SJSA1 (cell line): ENCODE data around the gene ZFP28. TPM values are rescaled to one million over a fixed set of nuclear protein-coding genes. Genes with fewer than 3 reads are reported as not detected.

Experiments
- total RNA-seq: library from RNA; depleted of rRNA; stranded (reverse); fragments of >200 nt; shearing (Covaris generic); gene quantifications from 2 replicates; pipeline ENCODE4 v1.2.3, GENCODE V29; 2014; rRNA removed

Gene ZFP28
- total RNA-seq, 1 experiment from 2014 or later = 1.4 TPM

Other genes starting within 250 kb of the ZFP28 start
- gene ZSCAN5A, start 224.1 kb upstream of the ZFP28 start, total RNA-seq = 9.7 TPM in 1 of 2 replicates, not detected in the other
- gene ZNF582, start 145.4 kb upstream of the ZFP28 start, total RNA-seq = 0.87 TPM in 1 of 2 replicates, not detected in the other
- 1.9 and 14.0 TPM in 2 replicates for gene ZNF583, start 134.6 kb upstream of the ZFP28 start, total RNA-seq
- not detected in 2 replicates for gene ZNF667, start 61.6 kb upstream of the ZFP28 start, total RNA-seq
- gene ZNF471, start 31.1 kb upstream of the ZFP28 start, total RNA-seq = 0.03 TPM in 1 of 2 replicates, not detected in the other
- 0.60 and 2.3 TPM in 2 replicates for gene ZNF470, start 28.5 kb downstream of the ZFP28 start, total RNA-seq
- gene ZNF71, start 56.4 kb downstream of the ZFP28 start, total RNA-seq = 4.4 and 7.4 TPM in 2 replicates
- gene SMIM17, start 104.2 kb downstream of the ZFP28 start, total RNA-seq = 0.45 TPM in 1 of 2 replicates, not detected in the other
- not detected in 2 replicates for gene ZNF835, start 132.8 kb downstream of the ZFP28 start, total RNA-seq